ENCODE results near the gene ACSF3. TPM values are rescaled to one million over a fixed set of nuclear protein-coding genes. Genes with fewer than 3 reads are reported as not detected.

ACSF3 gene
- total RNA-seq, 1 experiment from 2014 or later, result 36.5 TPM

- no peak for DNase-seq (ENCODE audit: low read depth)
- in situ Hi-C loops (cut with HindIII; ENCODE audit: low pct_unique_long_range_greater_than_20kb, low sequenced_read_pairs), result no loop called here
Measured at GRCh38 chr16:89133457-89134127, 39.9 kb downstream of the ACSF3 start.

- no peak for DNase-seq (ENCODE audit: low read depth)
- in situ Hi-C loops (cut with HindIII; ENCODE audit: low pct_unique_long_range_greater_than_20kb, low sequenced_read_pairs), result no loop called here
Measured at GRCh38 chr16:89134269-89134668, 40.6 kb downstream of the ACSF3 start.

GRCh38 chr16:89135166-89135565 is 41.5 kb downstream of the ACSF3 start:
- no peak for DNase-seq (ENCODE audit: low read depth)
- in situ Hi-C loops (cut with HindIII; ENCODE audit: low pct_unique_long_range_greater_than_20kb, low sequenced_read_pairs), result no loop called here

- no peak for DNase-seq (ENCODE audit: low read depth)
- in situ Hi-C loops (cut with HindIII; ENCODE audit: low pct_unique_long_range_greater_than_20kb, low sequenced_read_pairs), result no loop called here
Measured at GRCh38 chr16:89135971-89136765, 42.5 kb downstream of the ACSF3 start.

GRCh38 chr16:89136931-89137330 is 43.3 kb downstream of the ACSF3 start:
- no peak for DNase-seq (ENCODE audit: low read depth)
- in situ Hi-C loops (cut with HindIII; ENCODE audit: low pct_unique_long_range_greater_than_20kb, low sequenced_read_pairs), result no loop called here

- no peak for DNase-seq (ENCODE audit: low read depth)
- in situ Hi-C loops (cut with HindIII; ENCODE audit: low pct_unique_long_range_greater_than_20kb, low sequenced_read_pairs), result no loop called here
Measured at GRCh38 chr16:89137666-89138512, 44.2 kb downstream of the ACSF3 start.

- in situ Hi-C loops (cut with HindIII; ENCODE audit: low pct_unique_long_range_greater_than_20kb, low sequenced_read_pairs), result no loop called here
- DNase-seq (ENCODE audit: low read depth), result no peak
Measured at GRCh38 chr16:89138513-89138795, 44.8 kb downstream of the ACSF3 start.

- no peak for DNase-seq (ENCODE audit: low read depth)
- in situ Hi-C loops (cut with HindIII; ENCODE audit: low pct_unique_long_range_greater_than_20kb, low sequenced_read_pairs), result no loop called here
Measured at GRCh38 chr16:89138843-89139520, 45.3 kb downstream of the ACSF3 start.

GRCh38 chr16:89139907-89140361 is 46.3 kb downstream of the ACSF3 start:
- DNase-seq (ENCODE audit: low read depth), result no peak
- in situ Hi-C loops (cut with HindIII; ENCODE audit: low pct_unique_long_range_greater_than_20kb, low sequenced_read_pairs), result no loop called here

GRCh38 chr16:89140401-89140800 is 46.7 kb downstream of the ACSF3 start:
- in situ Hi-C loops (cut with HindIII; ENCODE audit: low pct_unique_long_range_greater_than_20kb, low sequenced_read_pairs), result no loop called here
- no peak for DNase-seq (ENCODE audit: low read depth)

GRCh38 chr16:89140981-89141883 is 47.6 kb downstream of the ACSF3 start:
- in situ Hi-C loops (cut with HindIII; ENCODE audit: low pct_unique_long_range_greater_than_20kb, low sequenced_read_pairs), result no loop called here
- no peak for DNase-seq (ENCODE audit: low read depth)

- DNase-seq (ENCODE audit: low read depth), result no peak
Measured at GRCh38 chr16:89141884-89142267, 48.2 kb downstream of the ACSF3 start.

GRCh38 chr16:89142474-89143195 is 49.0 kb downstream of the ACSF3 start:
- no peak for DNase-seq (ENCODE audit: low read depth)

More at GRCh38 chr16:89141884-89142267, 48.2 kb downstream of the ACSF3 start:
- in situ Hi-C loops (cut with HindIII; ENCODE audit: low pct_unique_long_range_greater_than_20kb, low sequenced_read_pairs), result no loop called here

GRCh38 chr16:89143201-89143741 is 49.6 kb downstream of the ACSF3 start:
- no peak for DNase-seq (ENCODE audit: low read depth)
- in situ Hi-C loops (cut with HindIII; ENCODE audit: low pct_unique_long_range_greater_than_20kb, low sequenced_read_pairs), result no loop called here

More at GRCh38 chr16:89142474-89143195, 49.0 kb downstream of the ACSF3 start:
- in situ Hi-C loops (cut with HindIII; ENCODE audit: low pct_unique_long_range_greater_than_20kb, low sequenced_read_pairs), result no loop called here

- in situ Hi-C loops (cut with HindIII; ENCODE audit: low pct_unique_long_range_greater_than_20kb, low sequenced_read_pairs), result no loop called here
- DNase-seq (ENCODE audit: low read depth), result no peak
Measured at GRCh38 chr16:89143911-89144675, 50.4 kb downstream of the ACSF3 start.

- no peak for DNase-seq (ENCODE audit: low read depth)
- in situ Hi-C loops (cut with HindIII; ENCODE audit: low pct_unique_long_range_greater_than_20kb, low sequenced_read_pairs), result no loop called here
Measured at GRCh38 chr16:89144681-89145080, 51.0 kb downstream of the ACSF3 start.
